SH-SY5Y (cell line): Measurements from ENCODE around the gene PAF1.

Experiments used
- GATA2 ChIP-seq: IDR thresholded peaks from 2 replicates; pipeline ENCODE4 v1.6.1; 2011; ENCODE audit warnings: mild to moderate bottlenecking, low read depth, low read length
- GATA3 ChIP-seq: IDR thresholded peaks from 2 replicates; pipeline ENCODE4 v1.6.1; 2011; ENCODE audit warnings: low read depth, mild to moderate bottlenecking, low read length, moderate library complexity

PAF1 gene

GRCh38 chr19:39347332-39348164, 43.4 kb downstream of the PAF1 start:
- TF ChIP-seq GATA3 (no peak), GATA2 (no peak)

GRCh38 chr19:39345956-39346355, 45.0 kb downstream of the PAF1 start:
- TF ChIP-seq GATA3 (no peak), GATA2 (no peak)

DNA sequence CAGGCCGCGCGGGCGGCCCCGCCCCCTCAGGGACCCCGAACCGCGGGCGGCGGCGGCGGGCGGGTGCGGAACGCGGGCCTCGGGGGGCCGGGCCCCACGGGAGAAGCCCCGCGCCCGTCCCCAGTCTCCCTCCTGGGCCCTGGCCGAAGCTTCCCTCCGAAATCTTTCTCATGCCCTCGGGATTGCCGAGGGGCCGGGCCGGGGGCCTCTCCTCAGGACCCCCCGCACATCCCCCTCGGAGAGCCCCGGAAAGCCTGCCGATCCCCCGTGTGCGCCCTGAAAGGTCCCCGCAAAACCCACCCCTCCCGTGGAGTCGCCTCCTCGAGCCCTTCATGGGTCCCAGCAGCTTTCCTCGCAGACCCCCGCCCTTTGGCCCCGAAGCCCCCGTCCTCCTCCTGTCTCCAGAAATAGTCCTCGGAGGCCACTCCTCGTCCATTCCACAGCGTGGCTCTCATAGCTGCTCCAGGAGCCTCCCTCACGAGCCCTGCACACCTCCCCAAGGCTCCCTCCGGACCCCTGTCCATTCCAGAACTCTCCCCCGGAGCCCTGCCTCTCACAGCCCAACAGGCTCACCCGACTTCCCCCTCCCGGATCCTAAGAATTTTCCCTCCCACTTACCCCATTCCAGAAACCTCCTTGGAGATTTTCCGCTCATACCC, 48.1 kb downstream of the PAF1 start:
- TF ChIP-seq GATA3 = no peak
- no peak for TF ChIP-seq GATA2

GRCh38 chr19:39341719-39342604, 48.9 kb downstream of the PAF1 start, which contains the start of gene SAMD4B:
Gene SAMD4B, plus strand, starts transcription at chr19:39342421. Its CDS starts 14,473 bp downstream, at chr19:39356894.
- no peak for TF ChIP-seq GATA2
- no peak for TF ChIP-seq GATA3

- no peak for TF ChIP-seq GATA2
- no peak for TF ChIP-seq GATA3
Observed at GRCh38 chr19:39341129-39341718, 49.7 kb downstream of the PAF1 start.

GRCh38 chr19:39339674-39340073, 51.2 kb downstream of the PAF1 start:
- TF ChIP-seq GATA3 (no peak), GATA2 (no peak)

DNA sequence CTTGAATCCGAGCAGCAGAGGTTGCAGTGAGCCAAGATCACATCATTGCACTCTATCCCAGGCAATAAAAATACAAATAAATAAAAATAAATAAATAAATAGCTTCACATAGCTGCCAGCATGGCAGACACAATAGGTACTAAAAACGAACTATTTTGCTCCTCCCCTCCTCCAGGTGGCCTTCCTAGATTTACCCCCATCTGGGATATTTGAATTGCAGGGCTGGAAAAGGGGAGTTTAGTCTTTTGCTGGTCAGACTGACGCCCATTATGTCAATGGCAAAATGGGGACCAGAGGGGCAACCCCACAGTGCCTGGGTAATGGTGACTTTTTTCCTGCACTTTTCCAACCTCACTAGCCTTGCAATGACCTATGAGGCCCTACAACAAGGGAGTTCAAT, 54.4 kb downstream of the PAF1 start:
- TF ChIP-seq GATA2 (no peak), GATA3 (no peak)
